Amniotic epithelial cell (primary cell): Measurements from ENCODE around the gene CAPN14.
"Not testable (repeated sequence)": the region's sequence is repeated elsewhere in the genome, so short reads cannot be mapped to it uniquely, and the experiment has no call there.

Experiments
- DNase-seq: peaks from one replicate; pipeline ENCODE4 v3.0.0-alpha.2; 2010; ENCODE audit warnings: low read depth

The CAPN14 gene

DNA sequence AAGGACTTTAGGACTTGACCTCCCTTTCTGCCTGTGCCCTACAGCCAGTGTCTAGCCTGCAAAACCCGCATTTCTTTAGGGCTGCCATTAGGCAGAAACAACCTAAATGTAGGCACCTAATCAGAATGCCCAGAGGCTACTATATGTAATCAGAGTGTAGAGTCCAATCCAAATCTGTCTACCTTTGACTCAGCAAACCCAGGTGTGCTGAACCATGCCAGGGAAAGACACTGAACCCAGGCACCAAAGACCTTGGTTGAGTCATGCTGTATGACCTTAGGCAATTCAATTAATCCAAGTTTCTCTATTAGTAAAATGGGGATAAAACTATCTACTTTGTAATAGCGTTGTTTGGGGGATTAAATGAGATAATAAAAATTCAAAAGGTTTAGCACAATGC, 20.7 kb downstream of the CAPN14 start:
- no peak for DNase-seq

DNA sequence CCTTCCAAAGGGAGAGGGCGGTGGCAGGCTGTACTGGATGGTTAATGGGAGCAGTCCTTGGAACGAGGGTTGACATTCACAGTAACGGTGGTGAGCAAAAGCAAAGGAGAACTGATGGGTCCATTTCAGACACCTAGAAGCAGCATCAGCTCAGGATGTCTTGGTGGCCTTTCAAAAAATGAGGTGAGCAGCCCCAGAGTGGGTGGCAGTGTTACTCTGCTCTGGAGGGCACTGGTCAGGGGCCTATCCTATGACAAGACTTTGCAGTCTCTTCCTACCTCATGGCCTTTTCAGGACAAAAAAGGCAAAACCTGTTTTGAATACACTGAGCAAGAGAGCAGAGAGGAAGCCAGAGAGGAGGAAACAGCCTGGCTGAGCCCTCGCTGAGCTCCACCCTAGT, 23.5 kb downstream of the CAPN14 start:
- no peak for DNase-seq

DNA sequence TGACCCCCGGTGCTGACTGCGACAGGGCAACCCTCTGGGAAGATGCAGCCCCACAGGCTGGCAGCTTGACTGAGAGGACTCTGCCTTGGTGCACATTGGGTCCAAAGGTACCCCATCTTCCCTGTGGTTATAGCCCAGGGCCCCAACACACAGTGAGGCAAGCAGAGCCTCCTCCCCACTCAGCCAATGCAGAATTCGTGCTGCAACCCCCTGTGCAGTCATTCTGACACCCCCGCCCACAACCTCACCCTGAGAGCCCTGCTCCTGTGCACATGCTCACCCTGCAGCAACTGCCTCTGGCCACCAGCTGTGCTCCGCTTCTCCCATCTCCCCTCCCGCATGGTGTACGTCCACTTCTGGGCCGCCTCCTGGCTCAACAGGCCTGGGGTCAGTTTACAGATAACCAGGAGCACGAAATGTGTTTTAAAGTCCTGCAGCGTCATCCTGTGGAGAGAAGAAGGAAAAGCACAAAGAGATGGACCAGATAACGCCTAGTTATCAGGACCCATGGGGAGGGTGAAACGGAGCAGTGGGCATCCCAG, 24.4 kb downstream of the CAPN14 start:
- no peak for DNase-seq

GRCh38 chr2:31192396-31192795, 24.9 kb downstream of the CAPN14 start:
- DNase-seq: no peak

DNA sequence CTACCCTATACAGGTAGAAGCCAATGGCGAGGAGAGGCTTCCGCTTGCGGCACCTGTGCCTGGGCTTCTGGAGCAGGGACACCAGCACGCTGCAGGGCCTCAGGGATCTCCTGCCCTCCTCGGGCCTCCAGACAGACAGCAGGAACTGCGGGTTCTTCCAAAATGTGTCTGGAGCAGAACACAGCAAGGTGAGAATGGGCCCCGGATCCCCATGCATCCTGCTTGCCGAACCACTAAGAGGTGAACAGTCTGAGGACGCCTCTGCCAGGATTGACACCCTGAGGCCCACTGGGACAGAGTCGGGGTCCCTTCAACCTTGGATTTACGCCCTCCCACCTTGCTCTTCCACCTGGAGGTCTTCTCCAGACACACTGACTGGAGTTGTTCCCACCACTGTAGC, 25.4 kb downstream of the CAPN14 start:
- DNase-seq: no peak

DNA sequence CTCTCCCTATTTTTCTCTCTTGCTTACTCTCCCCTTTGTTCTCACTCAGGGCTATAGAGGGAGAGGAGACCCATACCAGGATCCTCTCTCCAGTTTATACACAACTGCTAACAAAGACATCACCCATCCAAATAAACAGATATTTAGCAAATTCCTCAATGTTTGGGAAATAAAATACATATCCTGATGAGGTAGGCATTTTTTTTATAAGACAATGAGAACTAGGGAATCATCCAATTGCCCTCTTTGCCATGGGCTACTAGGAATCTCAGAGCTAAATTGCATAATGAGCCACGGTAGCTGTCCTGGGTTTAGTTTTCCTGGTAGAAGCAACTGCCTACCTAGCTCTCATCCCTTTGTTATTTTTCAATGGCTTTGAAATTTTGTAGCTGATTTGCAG, 27.1 kb downstream of the CAPN14 start:
- DNase-seq: no peak

- no peak for DNase-seq
Measured at GRCh38 chr2:31189141-31189540, 28.2 kb downstream of the CAPN14 start.

DNA sequence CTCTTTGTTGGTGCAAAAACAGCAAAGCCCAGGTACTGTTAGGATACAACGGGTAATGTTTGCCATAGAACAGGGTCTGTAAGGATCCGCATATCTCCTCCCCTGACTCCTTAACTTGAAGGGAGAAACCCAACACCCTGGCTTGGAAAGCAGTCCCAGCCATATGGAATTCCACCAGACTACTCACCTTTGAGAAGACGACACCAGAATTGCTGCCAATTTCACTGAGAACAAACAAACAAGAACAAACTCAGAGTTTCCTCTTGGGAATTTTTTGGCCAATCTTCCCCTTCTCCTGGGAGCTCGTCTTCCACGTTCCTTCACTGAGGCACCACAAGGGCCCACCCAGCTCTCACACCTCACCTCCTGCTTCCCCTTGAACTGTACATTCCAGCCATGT, 29.2 kb downstream of the CAPN14 start:
- DNase-seq: no peak

- DNase-seq: no peak
Measured at GRCh38 chr2:31187166-31187565, 30.1 kb downstream of the CAPN14 start.

DNA sequence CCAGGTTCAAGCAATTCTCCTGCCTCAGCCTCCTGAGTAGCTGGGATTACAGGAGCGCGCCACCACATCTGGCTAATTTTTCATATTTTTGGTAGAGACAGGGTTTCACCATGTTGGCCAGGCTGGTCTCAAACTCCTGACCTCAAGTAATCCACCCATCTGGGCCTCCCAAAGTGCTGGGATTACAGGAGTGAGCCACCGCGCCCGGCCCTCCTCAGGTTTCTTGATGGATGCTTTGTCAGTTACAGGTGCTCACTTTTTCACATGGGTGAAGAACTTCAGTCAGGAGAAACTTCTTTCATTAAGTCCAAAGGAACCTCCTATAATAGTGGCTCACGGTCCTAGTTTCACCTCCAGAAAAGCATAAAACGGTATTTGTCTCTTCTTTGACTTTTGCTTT, 33.3 kb downstream of the CAPN14 start:
- not testable (repeated sequence) for DNase-seq

- no peak for DNase-seq
Measured at GRCh38 chr2:31176742-31177141, 40.6 kb downstream of the CAPN14 start.

- DNase-seq: no peak
Measured at GRCh38 chr2:31171142-31171541, 46.2 kb downstream of the CAPN14 start.

DNA sequence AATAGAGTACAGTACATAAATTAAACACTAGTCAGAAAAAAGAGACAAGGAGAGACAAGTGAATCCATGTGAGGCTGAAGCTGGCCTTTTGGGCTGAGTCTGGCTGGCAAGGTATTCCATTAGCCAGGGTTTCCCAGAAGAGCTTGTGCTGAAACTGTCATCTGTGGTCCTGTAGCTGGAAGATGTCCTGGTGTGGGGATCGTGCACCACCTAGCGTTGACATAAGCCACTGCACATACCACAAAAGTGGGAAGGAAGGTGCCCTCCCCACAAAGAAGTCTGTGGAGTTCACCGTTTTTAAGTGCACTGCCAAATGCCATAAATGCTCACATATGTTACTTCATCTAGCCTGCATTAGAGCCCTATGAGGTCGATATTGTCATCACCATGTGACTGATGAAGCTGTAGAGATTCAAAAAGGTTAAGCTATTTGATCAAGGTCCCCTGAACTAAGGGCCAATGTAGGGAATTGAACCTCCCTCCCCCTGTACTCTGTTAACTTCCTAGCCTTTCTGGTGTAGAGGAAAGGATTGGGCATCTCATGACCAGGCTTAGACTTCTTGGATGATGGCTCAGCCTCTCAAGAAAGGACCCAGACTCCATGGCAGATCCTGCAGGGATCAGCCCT, 47.1 kb downstream of the CAPN14 start:
- DNase-seq: peak; percentile 40

DNA sequence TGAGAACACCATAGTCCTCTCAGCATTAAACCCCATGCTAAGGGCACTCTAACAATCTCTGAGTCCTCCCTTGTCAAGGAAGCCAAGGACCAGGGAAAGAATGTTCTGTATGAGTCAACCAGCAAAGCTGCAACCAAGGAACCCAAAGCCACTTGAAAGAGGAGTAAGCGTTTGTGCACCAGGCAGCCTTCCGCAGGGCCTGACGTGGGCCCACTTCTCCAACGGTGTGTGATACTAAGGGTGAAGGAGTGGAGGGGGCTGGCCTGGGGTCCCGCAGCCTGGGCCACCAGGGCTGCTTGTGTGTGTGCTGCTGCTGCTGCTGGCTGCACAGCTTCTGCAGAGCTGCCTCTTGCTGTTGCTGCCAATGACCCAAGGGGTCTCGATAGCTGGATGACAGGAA, 49.0 kb downstream of the CAPN14 start:
- DNase-seq: no peak

DNA sequence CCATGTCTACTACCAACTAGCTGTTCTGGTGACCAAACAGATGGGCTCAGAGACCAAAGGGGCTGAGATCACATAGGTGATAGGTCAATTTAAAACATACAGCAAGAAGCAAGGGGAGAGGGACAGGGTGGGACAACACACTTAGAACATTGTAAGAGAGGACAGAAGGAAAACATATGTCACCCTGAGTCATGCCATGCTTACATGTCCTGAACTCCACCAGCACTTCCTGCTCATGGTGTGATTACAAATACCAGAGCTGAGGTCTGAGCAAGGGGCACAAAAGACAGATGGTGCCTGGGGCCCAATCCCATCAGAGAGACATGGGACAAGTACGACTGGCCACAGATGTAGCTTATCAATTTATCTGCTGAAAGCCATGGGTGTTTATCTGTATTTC, 50.4 kb downstream of the CAPN14 start:
- DNase-seq: no peak

GRCh38 chr2:31163011-31163539, 54.2 kb downstream of the CAPN14 start:
- no peak for DNase-seq

DNA sequence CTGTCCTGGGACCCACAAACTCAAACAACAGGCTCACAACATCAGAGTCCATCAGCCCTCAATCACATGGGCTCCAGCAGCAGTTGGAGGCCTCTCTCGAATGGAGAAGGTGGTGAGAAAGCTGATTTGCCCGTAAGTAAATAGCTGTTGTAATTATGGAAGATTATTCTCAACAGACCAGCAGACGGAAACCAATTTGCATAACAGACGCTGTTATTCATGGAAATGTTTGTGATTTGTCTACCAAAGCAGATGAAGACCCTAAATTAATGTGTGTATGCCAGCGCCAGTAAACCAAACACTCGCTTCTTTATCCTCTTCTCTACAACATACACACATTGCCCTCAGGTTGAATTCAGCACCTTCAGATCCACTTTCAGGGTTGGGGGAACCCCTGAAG, 55.7 kb downstream of the CAPN14 start:
- DNase-seq: no peak

DNA sequence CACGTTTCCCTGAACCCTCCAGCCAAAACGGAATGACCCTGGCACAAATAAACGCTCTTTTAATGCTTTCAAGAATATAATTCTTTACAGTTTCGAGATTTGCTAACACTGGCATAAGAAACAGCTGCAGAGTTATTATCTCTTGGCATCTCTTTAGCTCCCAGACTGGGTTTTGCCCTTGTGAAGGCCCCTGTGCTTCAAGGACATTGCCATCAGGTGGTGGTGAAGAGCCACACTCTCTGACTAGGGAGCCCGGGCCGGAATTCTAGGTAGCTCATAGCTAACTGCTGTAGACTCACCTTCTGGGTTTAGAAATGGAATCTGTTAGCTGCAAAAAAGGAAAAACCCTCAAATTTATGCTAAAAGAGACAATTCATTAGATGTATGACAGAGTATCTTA, 65.8 kb downstream of the CAPN14 start:
- DNase-seq: no peak

GRCh38 chr2:31150120-31150670, 67.1 kb downstream of the CAPN14 start:
- no peak for DNase-seq

- DNase-seq: no peak
Measured at GRCh38 chr2:31148514-31148913, 68.8 kb downstream of the CAPN14 start.

DNA sequence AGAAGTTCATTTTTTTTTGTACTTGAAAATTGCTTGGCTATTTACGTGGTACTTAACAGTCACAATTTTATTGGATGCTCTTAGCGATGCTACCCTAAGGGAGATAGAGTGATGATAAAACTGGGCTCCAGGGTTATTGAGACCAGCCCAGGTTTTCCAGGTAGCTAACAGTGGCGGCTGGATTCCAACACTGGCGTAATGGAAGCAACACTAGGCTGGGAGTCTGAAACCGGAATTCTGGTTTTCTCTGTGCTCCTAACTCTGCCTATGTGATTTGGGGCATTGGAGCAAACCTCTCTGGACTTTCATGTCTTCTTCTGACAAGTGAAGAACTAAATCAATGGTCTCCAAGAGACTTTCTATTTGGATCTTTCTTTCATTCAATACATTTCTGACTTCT, 69.7 kb downstream of the CAPN14 start:
- no peak for DNase-seq

GRCh38 chr2:31142110-31142509, 75.2 kb downstream of the CAPN14 start:
- DNase-seq: no peak

DNA sequence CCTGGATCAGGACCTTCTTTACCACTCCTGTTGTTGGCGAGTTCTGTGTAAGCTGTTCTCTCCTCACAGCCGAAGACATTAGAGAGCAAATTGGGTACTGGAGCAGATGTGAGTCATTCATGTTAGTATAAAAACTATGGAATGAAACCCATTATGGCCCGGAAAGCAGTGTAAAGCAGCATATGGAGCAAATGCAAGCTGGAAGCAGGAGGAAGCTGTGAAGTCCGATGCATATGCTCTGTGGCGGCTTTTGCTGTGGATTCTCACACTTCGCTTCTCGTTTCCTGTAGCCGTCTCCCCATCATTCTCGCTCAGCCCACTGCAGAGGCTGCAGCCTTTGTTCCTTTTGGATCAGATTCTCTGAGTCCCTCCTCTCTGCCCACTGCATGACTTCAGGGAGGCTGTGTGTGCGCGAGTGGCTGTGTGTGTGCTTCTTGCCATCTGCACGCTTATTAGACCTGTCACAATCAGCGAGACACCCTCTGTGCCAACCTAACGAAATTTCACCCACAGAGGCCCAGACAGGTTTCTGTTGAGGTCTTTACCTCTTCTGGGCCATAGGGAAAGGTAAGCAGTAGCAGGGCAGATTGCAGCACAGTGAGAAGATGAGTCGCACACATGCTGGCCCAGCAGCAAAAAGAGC, 75.8 kb downstream of the CAPN14 start:
- no peak for DNase-seq
